Suppressor macrophage (primary cell): ENCODE results near the gene BMP2.

Experiments
- DNase-seq, 4 experiments: peaks; one replicate each; pipeline ENCODE4 v3.0.0-alpha.2; 2020 to 2022
- total RNA-seq, 17 experiments: gene quantifications; one replicate each; lab custom pipeline; 2026; ENCODE audit warnings: mixed read lengths in 6 of 17, inconsistent platforms in 3 of 17; lab: John Stamatoyannopoulos, UW

BMP2 gene
- total RNA-seq, result 1.4 to 30.6 (median 9.6) reads per million in 17 experiments

- peak; percentile 63 to 85 (median 76) for DNase-seq
Measured at GRCh38 chr20:6767536-6768227, at the start of gene BMP2. BMP2 (plus strand) TSS chr20:6767686; CDS start chr20:6770127, 2,441 bp downstream.

- peak; percentile 54 to 79 (median 67) for DNase-seq
Measured at GRCh38 chr20:6718662-6719368, 48.7 kb upstream of the BMP2 start.

- peak; percentile 56 to 90 (median 66) for DNase-seq
Measured at GRCh38 chr20:6719369-6719721, 48.1 kb upstream of the BMP2 start.

GRCh38 chr20:6726761-6727160, 40.7 kb upstream of the BMP2 start:
- peak; percentile 32 to 79 (median 58) for DNase-seq

GRCh38 chr20:6730672-6731328, 36.7 kb upstream of the BMP2 start:
- no peak for DNase-seq

- DNase-seq, result no peak
Measured at GRCh38 chr20:6732001-6732447, 35.5 kb upstream of the BMP2 start.

GRCh38 chr20:6732851-6733250, 34.6 kb upstream of the BMP2 start:
- DNase-seq, result no peak

GRCh38 chr20:6733965-6734364, 33.5 kb upstream of the BMP2 start:
- DNase-seq, result no peak

- no peak for DNase-seq
Measured at GRCh38 chr20:6735942-6736845, 31.3 kb upstream of the BMP2 start.

- no peak for DNase-seq
Measured at GRCh38 chr20:6739406-6739805, 28.1 kb upstream of the BMP2 start.

- DNase-seq, result no peak
Measured at GRCh38 chr20:6740096-6740495, 27.4 kb upstream of the BMP2 start.

- DNase-seq, result peak; percentile 49 to 75 (median 62)
Measured at GRCh38 chr20:6744180-6744579, 23.3 kb upstream of the BMP2 start.

- DNase-seq, result no peak
Measured at GRCh38 chr20:6744805-6745204, 22.7 kb upstream of the BMP2 start.

- DNase-seq, result peak in 1 of 4 experiments; percentile 17
Measured at GRCh38 chr20:6746901-6747609, 20.4 kb upstream of the BMP2 start.

- no peak for DNase-seq
Measured at GRCh38 chr20:6750438-6750837, 17.0 kb upstream of the BMP2 start.

- DNase-seq, result no peak
Measured at GRCh38 chr20:6756693-6757595, 10.5 kb upstream of the BMP2 start.

- no peak for DNase-seq
Measured at GRCh38 chr20:6764619-6765018, 2.9 kb upstream of the BMP2 start.

- DNase-seq, result peak; percentile 54 to 75 (median 70)
Measured at GRCh38 chr20:6765469-6766058, 1.9 kb upstream of the BMP2 start.

- no peak for DNase-seq
Measured at GRCh38 chr20:6766433-6766832, 1.1 kb upstream of the BMP2 start.

- DNase-seq, result no peak
Measured at GRCh38 chr20:6767126-6767535, 355 bp upstream of the BMP2 start.
